Measurements from ENCODE around the gene HSPA9.
A peak's percentile ranks its signal among the peaks of the same experiment; 100 is the strongest.

Gene HSPA9

DNA sequence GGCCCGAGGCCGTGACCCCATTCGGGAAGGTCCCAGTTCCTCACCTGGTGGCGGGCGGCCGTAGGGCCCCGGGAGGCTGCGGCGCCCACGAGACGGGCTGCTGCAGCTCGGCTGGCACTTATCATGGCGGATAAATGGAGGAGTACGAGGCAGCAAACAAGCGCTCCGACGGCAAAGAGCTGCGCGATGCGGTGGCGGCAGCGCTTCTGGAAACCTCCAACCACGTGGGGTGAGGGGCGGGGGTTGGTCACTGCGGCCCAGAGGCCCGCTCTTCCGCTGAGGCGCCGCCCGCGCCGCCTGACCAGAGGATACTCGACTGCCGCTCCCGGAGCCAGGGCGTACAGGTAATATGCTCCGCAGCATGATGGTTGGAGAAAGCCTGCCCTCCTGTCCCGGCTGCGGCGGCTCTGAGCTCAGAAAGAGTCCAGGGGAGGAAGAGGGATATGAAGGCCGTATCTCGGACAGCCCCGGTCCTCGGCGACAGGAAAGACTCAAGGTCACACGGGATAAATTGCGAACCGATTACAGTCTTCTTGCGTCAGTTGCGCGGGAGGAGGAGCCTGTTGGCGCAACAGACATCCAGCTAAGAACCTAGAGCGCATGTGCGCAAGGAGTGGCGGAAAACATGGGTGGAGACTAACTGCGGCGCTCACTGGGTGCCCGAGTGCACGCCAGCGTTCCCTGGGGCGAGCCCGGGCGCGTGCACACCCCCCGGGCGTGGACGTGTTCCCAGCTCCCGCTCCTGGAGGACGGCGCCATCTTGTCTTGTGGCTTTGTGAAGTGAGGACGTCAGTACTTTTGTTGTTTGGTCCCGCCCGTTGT, at the start of gene HSPA9:
Gene HSPA9 (minus strand): TSS at position 208 of the 822 bp plus-strand sequence. CDS start 83 bp downstream, at position 125.
- no peak for TF ChIP-seq CTCF (IDR thresholded peaks at IDR 0.05; ENCODE audit: low read depth, low read length)
- DNase-seq (ENCODE audit: extremely low read depth, low read depth): peak; percentile 99

DNA sequence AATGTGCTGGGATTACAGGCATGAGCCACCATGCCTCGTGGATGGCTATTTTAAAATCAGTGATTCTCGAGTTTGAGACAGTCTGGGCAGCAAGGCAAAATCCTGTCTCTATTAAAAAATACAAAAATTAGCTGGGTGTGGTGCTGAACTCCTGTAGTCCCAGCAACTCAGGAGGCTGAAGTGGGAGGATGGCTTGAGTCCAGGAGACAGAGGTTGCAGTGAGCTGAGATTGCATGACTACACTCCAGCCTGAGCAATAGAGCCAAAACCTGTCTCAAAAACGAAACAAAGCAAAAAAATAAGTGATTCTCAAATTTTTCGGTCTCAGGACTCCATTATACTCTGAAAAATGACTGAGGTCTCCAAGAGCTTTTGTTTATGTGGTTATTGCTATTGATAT, 47.9 kb upstream of the HSPA9 start:
- no peak for TF ChIP-seq CTCF (IDR thresholded peaks at IDR 0.05; ENCODE audit: low read depth, low read length)
- no peak for DNase-seq (ENCODE audit: extremely low read depth, low read depth)

GRCh38 chr5:138622051-138622450, 46.9 kb upstream of the HSPA9 start:
- DNase-seq (ENCODE audit: extremely low read depth, low read depth): no peak
- TF ChIP-seq CTCF (IDR thresholded peaks at IDR 0.05; ENCODE audit: low read depth, low read length): no peak

DNA sequence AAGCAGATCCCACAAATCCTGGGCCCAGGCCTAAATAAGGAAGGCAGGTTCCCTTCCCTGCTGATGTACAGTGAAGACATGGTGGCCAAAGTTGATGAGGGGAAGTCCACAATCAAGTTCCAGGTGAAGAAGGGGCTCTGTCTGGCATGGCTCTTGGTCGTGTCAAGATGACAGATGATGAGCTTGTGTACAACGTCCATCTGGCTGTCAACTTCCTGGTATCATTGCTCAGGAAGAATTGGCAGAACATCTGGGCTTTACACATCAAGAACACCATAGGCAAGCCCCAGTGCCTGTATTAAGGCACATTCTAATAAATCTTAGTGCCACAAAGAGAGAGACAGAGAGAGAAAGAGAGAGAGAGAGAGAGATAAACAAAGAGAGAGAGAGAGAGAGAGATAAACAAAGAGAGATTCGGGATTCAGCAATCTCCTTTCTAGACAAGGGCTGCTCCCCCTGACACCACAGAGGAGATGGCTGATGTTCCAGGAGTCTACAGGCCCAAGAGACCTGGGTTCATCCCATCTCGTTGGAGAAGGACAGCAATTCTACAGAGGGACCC, 45.5 kb upstream of the HSPA9 start:
- no peak for TF ChIP-seq CTCF (IDR thresholded peaks at IDR 0.05; ENCODE audit: low read depth, low read length)
- DNase-seq (ENCODE audit: extremely low read depth, low read depth): no peak

DNA sequence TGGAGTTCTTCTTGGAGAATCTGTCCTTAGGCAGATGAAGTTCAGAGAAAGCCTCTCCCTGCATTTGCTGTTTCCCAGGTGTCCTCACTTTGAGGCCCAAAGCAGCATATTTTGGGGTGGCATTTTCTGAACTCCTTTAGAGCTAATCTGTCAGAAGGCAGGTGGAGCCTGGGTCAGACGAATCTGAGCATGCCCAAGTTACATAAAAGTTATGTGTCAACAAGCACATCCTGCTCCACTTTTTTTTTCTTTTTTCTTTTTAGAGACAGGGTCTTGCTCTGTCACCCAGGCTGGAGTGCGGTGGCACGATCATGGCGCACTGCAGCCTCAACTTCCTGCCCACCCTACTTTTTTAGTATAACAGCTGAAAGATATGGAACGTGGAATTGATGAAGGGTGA, 41.3 kb upstream of the HSPA9 start:
- DNase-seq (ENCODE audit: extremely low read depth, low read depth): no peak
- no peak for TF ChIP-seq CTCF (IDR thresholded peaks at IDR 0.05; ENCODE audit: low read depth, low read length)

GRCh38 chr5:138615461-138615860, 40.3 kb upstream of the HSPA9 start:
- TF ChIP-seq CTCF (IDR thresholded peaks at IDR 0.05; ENCODE audit: low read depth, low read length): no peak
- no peak for DNase-seq (ENCODE audit: extremely low read depth, low read depth)

DNA sequence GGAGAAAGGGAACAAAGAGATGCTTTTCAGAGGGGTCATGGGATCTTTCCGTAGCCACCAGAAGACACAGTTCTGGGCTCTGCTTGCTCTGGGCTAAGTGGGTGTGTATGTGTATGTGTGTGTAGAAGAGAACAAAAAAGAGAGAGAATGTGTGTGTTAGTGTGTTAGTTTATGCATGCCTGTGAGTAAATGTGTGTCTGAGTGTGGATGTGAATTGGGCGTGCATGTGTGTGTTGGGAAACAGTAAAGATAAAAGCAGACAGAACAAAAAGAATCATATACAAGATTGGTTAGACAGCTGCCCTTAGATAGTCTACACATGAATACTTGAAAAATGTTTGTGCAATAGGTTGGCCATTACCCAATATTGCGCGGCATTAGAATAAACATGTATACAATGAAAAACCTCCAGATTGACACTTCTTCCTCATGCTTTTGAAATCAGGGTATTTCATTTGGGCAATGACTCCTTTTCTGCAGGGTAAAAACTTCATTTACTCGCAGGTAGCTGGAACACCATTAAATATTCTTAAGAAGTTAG, 36.5 kb upstream of the HSPA9 start:
- no peak for DNase-seq (ENCODE audit: extremely low read depth, low read depth)
- no peak for TF ChIP-seq CTCF (IDR thresholded peaks at IDR 0.05; ENCODE audit: low read depth, low read length)

All from AG09319 (cell line).